GM18907 (cell line): ENCODE data around the gene EPHB4.
A peak's percentile ranks its signal among the peaks of the same experiment; 100 is the strongest.
"Not testable (repeated sequence)": the region's sequence is repeated elsewhere in the genome, so short reads cannot be mapped to it uniquely, and the experiment has no call there.

Source experiments
- ATAC-seq: cut with Tn5 transposase; IDR thresholded peaks from one replicate; pipeline ENCODE4 v1.9.1; 2021; ENCODE audit warnings: mild to moderate bottlenecking, moderate library complexity; ENCODE audit not compliant: unreplicated experiment

EPHB4 gene

DNA sequence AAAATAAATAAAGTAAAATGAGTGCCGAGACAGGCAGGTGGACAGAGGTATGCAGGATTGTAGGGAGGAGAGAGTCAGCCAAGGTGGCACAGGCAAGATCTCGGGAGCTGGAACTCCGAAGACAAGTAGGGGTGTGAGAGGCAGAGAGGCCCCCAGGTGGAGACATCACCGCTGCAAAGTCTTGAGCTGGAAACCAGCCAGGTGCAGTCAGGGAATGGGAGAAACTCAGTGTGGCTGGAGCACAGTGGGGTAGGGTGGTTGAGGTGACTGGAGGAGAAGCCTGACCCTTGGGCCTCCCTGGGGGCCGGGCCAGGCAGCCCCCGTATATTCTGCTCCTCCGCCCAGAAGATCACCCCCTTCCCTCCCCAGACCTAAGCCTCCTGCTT lies 4.2 kb downstream of the EPHB4 start:
- ATAC-seq = no peak

DNA sequence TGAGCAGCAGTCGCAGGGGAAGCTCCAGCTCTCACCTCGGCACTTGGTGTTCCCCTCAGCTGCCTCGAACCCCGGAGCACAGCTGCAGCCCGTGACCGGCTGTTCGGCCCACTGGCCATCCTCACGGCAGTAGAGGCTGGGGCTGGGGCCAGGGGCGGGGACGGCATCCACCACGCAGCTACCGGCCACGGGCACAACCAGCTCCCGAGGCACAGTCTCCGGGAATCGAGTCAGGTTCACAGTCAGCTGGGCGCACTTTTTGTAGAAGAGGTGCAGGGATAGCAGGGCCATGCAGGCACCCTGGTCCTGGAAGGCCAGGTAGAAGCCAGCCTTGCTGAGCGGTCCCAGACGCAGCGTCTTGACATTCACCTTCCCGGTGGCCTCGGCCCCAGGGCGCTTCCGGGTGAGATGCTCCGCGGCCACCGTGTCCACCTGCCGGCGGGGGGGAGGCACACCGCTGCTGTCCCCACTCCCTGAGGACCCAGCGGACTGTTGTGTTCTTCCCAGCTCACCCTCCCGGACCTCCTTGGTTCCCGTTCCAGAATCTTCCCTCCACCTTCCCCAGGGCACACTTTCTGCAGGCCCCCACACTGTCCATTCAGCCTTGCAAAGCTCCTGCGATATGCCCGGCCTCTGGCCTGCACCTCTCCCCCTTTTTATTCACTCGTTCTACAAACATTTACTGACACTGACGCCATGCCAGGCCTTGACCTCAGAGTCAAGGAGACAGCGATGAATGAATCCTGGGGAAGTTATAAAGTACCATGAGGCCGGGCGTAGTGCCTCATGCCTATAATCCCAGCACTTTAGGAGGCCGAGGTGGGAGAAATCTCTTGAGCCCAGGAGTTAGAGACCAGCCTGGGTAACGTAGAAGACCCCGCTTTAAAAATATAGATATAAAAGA lies 4.8 kb downstream of the EPHB4 start:
- no peak for ATAC-seq

- ATAC-seq = no peak
Measured at GRCh38 chr7:100819586-100819985, 7.7 kb downstream of the EPHB4 start.

DNA sequence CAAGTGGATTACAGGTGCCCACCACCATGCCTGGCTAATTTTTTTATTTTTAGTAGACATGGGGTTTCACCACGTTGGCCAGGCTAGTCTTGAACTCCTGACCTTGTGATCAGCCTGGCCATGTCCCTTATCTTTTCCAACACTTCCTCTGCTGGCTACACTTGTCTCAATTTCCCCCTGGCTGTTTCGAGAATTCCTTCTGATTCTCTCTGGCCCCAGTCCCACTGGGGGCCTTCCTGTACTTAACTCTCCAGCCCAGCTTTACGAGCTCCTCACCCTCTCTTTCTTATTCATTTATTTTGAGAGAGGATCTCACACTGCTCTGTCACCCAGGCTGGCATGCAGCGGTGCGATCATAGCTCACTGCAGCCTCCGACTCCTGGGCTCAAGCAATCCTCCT lies 8.5 kb downstream of the EPHB4 start:
- ATAC-seq = no peak

- ATAC-seq = no peak
Measured at GRCh38 chr7:100818366-100818765, 9.0 kb downstream of the EPHB4 start.

DNA sequence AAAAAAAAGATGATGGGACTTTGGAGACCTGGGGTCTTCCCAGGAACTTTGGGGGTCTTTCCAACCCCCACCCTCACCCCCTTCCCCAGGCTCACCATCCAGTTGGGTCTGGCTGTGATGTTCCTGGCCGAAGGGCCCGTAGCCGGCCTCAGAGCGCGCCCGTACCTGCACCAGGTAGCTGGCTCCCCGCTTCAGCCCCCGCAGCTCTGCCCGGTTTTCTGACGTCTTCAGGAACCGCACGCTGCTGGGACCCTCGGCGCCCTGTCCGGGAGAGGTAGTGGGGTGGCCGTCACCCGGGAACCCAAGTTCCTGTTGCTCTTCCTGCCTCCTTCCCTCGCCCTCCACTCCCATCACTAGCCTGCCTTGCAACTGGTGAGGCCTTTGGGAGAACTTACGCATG lies 10.2 kb downstream of the EPHB4 start:
- ATAC-seq = no peak

DNA sequence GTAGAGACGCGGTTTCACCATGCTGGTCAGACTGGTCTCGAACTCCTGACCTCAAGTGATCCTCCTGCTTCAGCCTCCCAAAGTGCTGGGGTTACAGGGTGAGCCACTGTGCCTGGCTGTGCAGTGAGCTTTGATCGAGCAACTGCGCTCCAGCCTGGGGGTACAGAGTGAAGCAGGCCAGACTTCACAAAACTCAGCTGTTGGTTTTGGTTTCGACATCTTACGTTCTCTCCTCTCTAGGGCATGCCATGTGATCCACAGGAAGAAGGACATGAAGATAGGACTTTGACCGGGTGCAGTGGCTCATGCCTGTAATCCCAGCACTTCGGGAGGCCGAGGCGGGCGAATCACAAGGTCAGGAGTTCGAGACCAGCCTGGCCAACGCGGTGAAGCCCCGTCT lies 10.8 kb downstream of the EPHB4 start:
- ATAC-seq = not testable (repeated sequence)

GRCh38 chr7:100812729-100813128 lies 14.6 kb downstream of the EPHB4 start:
- no peak for ATAC-seq

DNA sequence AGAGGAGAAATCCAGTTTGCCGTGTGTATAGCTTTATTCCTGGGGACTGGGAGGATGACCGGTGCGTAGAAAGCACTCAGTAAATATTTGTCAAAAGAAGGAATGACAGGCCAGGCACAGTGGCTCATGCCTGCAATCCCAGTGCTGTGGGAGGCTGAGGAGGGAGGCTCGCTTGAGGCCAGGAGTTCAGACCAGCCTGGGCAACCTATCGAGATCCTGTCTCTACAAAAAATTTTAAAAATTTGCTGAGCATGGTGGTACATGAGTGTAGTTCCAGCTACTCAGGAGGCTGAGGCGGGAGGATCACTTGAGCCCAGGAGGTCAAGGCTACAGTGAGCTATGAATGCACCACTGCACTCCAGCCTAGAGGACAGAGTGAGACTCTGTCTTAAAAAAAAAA lies 15.8 kb downstream of the EPHB4 start:
- ATAC-seq = no peak

- no peak for ATAC-seq
Measured at GRCh38 chr7:100808354-100808875, 18.9 kb downstream of the EPHB4 start.

DNA sequence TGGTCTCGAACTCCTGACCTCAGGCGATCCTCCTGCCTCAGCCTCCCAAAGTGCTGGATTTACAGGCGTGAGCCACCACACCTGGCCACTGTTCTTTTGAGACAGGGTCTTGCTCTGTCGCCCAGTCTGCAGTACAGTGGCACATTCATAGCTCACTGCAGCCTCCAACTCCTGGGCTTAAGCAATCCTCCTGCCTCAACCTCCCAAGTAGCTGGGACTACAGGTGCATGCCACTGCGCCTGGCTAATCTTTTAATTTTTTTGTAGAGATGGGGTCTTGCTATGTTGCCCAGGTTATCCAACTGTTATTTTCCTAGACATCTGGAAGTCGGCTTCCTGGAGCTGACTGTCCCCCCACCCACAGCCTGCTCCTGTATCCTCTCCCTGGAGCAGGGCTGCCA lies 20.4 kb downstream of the EPHB4 start:
- not testable (repeated sequence) for ATAC-seq

- no peak for ATAC-seq
Measured at GRCh38 chr7:100806276-100806675, 21.0 kb downstream of the EPHB4 start.

- ATAC-seq = no peak
Measured at GRCh38 chr7:100804681-100805431, 22.5 kb downstream of the EPHB4 start.

GRCh38 chr7:100803398-100804161 lies 23.7 kb downstream of the EPHB4 start:
- peak; percentile 94 for ATAC-seq

DNA sequence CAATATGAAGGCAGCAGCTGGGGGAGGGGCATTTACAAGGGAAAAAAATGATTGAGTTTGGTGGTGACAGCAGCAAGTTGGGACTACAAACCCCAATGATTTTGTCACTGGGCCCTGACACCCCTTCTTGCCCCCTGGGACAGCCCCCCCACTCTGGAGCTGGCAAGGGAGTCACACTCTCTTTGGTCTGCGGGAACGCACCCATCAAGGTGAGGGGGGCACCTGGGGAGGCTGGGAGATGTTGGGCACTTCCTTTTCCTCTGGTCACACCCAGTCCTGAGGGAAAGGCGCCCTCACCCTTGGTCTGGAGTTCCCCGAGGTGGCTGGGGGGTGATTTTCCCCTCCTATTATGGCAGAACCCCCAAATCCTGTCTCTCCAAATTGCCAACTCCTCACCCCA lies 24.4 kb downstream of the EPHB4 start:
- ATAC-seq = no peak

- no peak for ATAC-seq
Measured at GRCh38 chr7:100801833-100802568, 25.3 kb downstream of the EPHB4 start.

GRCh38 chr7:100799037-100799896 lies 28.1 kb downstream of the EPHB4 start:
- no peak for ATAC-seq

GRCh38 chr7:100794741-100795140 lies 32.6 kb downstream of the EPHB4 start:
- ATAC-seq = no peak

- no peak for ATAC-seq
Measured at GRCh38 chr7:100793806-100794660, 33.3 kb downstream of the EPHB4 start.
